Stimulated activated effector memory CD8-positive, alpha-beta T cell treated with anti-CD3 and anti-CD28 coated beads, Interleukin-12 subunit alpha, Interleukin-12 subunit beta, amount 100 ng/mL, for 72 hours (primary cell): ENCODE results near the gene ENPP1.
A peak's percentile ranks its signal among the peaks of the same experiment; 100 is the strongest.

Experiments used
- ATAC-seq: fragments of 150-1000 bp; cut with Tn5 transposase; 2 replicates; pipeline ENCODE4 v1.10.0; 2021
- DNase-seq, 2 donors: peaks; one replicate each; pipeline ENCODE4 v3.0.0; 2021 to 2022; ENCODE audit warnings: low spot score in 2 of 2
- H3K27ac Mint-ChIP-seq: one replicate; pipeline ENCODE4 v1.8.0; 2022; ENCODE audit warnings: mild to moderate bottlenecking, mixed read lengths
- H3K36me3 Mint-ChIP-seq: one replicate; pipeline ENCODE4 v1.8.0; 2022; ENCODE audit warnings: mild to moderate bottlenecking, mixed read lengths
- H3K4me1 Mint-ChIP-seq: one replicate; pipeline ENCODE4 v1.8.0; 2022; ENCODE audit warnings: mixed read lengths
- H3K4me3 Mint-ChIP-seq: one replicate; pipeline ENCODE4 v1.8.0; 2022; ENCODE audit warnings: mild to moderate bottlenecking, mixed read lengths
- H3K9me3 Mint-ChIP-seq: one replicate; pipeline ENCODE4 v1.8.0; 2022; ENCODE audit warnings: mixed read lengths

The ENPP1 gene

GRCh38 chr6:131807644-131808459, at the start of gene ENPP1:
Gene ENPP1 (plus strand): TSS chr6:131808020. CDS start chr6:131808036, 16 bp downstream.
- peak; percentile 85 for ATAC-seq
- Mint-ChIP-seq H3K4me3 (peak within 1 kb of the TSS; percentile 86), H3K27ac (no peak within 1 kb of the TSS), H3K36me3 (peaks cover 5% of the 10 kb centered on the region), H3K9me3 (no peaks in the 10 kb centered on the region), H3K4me1 (peaks cover 19% of the 10 kb centered on the region)
- DNase-seq, result peak; percentile 33 to 74

GRCh38 chr6:131758920-131759319, 48.9 kb upstream of the ENPP1 start:
- Mint-ChIP-seq H3K9me3 (no peaks in the 10 kb centered on the region), H3K4me3 (no peak overlapping the region), H3K27ac (no peak overlapping the region), H3K4me1 (no peaks in the 10 kb centered on the region), H3K36me3 (no peaks in the 10 kb centered on the region)
- DNase-seq (no peak), ATAC-seq (no peak)

- H3K27ac Mint-ChIP-seq, result no peak overlapping the region
- H3K4me1 Mint-ChIP-seq, result no peaks in the 10 kb centered on the region
- no peak overlapping the region for H3K4me3 Mint-ChIP-seq
- no peaks in the 10 kb centered on the region for H3K9me3 Mint-ChIP-seq
- H3K36me3 Mint-ChIP-seq, result no peaks in the 10 kb centered on the region
- no peak for ATAC-seq
- no peak for DNase-seq
These were observed 46.6 kb upstream of the ENPP1 start for GRCh38 chr6:131761060-131761761.

GRCh38 chr6:131761762-131762067, 46.1 kb upstream of the ENPP1 start:
- DNase-seq, result no peak
- Mint-ChIP-seq H3K4me1 (no peaks in the 10 kb centered on the region), H3K36me3 (no peaks in the 10 kb centered on the region), H3K4me3 (no peak overlapping the region), H3K27ac (no peak overlapping the region), H3K9me3 (no peaks in the 10 kb centered on the region)
- ATAC-seq, result no peak

- Mint-ChIP-seq H3K27ac (no peak overlapping the region), H3K9me3 (no peaks in the 10 kb centered on the region), H3K36me3 (no peaks in the 10 kb centered on the region), H3K4me3 (no peak overlapping the region), H3K4me1 (no peaks in the 10 kb centered on the region)
- ATAC-seq (no peak), DNase-seq (no peak)
These were observed 44.8 kb upstream of the ENPP1 start for GRCh38 chr6:131762984-131763383.

- H3K27ac Mint-ChIP-seq, result no peak overlapping the region
- no peaks in the 10 kb centered on the region for H3K9me3 Mint-ChIP-seq
- H3K4me1 Mint-ChIP-seq, result no peaks in the 10 kb centered on the region
- ATAC-seq, result no peak
- no peak overlapping the region for H3K4me3 Mint-ChIP-seq
- DNase-seq, result no peak
- no peaks in the 10 kb centered on the region for H3K36me3 Mint-ChIP-seq
These were observed 44.1 kb upstream of the ENPP1 start for GRCh38 chr6:131763749-131764148.

GRCh38 chr6:131764350-131764749, 43.5 kb upstream of the ENPP1 start:
- no peaks in the 10 kb centered on the region for H3K36me3 Mint-ChIP-seq
- H3K4me3 Mint-ChIP-seq, result no peak overlapping the region
- H3K9me3 Mint-ChIP-seq, result no peaks in the 10 kb centered on the region
- no peak overlapping the region for H3K27ac Mint-ChIP-seq
- ATAC-seq (no peak), DNase-seq (no peak)
- H3K4me1 Mint-ChIP-seq, result no peaks in the 10 kb centered on the region

- Mint-ChIP-seq H3K27ac (no peak overlapping the region), H3K4me1 (no peaks in the 10 kb centered on the region), H3K36me3 (no peaks in the 10 kb centered on the region), H3K4me3 (no peak overlapping the region), H3K9me3 (no peaks in the 10 kb centered on the region)
- DNase-seq (no peak), ATAC-seq (no peak)
These were observed 42.6 kb upstream of the ENPP1 start for GRCh38 chr6:131765081-131765803.

- DNase-seq, result no peak
- Mint-ChIP-seq H3K4me1 (no peaks in the 10 kb centered on the region), H3K9me3 (no peaks in the 10 kb centered on the region), H3K4me3 (no peak overlapping the region), H3K36me3 (no peaks in the 10 kb centered on the region), H3K27ac (no peak overlapping the region)
- no peak for ATAC-seq
These were observed 42.0 kb upstream of the ENPP1 start for GRCh38 chr6:131765804-131766135.

- H3K4me3 Mint-ChIP-seq, result no peak overlapping the region
- ATAC-seq (no peak), DNase-seq (no peak)
- H3K27ac Mint-ChIP-seq, result no peak overlapping the region
- no peaks in the 10 kb centered on the region for H3K36me3 Mint-ChIP-seq
- no peaks in the 10 kb centered on the region for H3K4me1 Mint-ChIP-seq
- no peaks in the 10 kb centered on the region for H3K9me3 Mint-ChIP-seq
These were observed 41.2 kb upstream of the ENPP1 start for GRCh38 chr6:131766631-131767030.

GRCh38 chr6:131768964-131769363, 38.9 kb upstream of the ENPP1 start:
- Mint-ChIP-seq H3K9me3 (no peaks in the 10 kb centered on the region), H3K4me3 (no peak overlapping the region), H3K4me1 (no peaks in the 10 kb centered on the region), H3K27ac (no peak overlapping the region), H3K36me3 (no peaks in the 10 kb centered on the region)
- no peak for ATAC-seq
- no peak for DNase-seq

GRCh38 chr6:131769385-131770141, 38.3 kb upstream of the ENPP1 start:
- Mint-ChIP-seq H3K4me3 (no peak overlapping the region), H3K4me1 (no peaks in the 10 kb centered on the region), H3K36me3 (no peaks in the 10 kb centered on the region), H3K27ac (no peak overlapping the region), H3K9me3 (no peaks in the 10 kb centered on the region)
- DNase-seq, result no peak
- no peak for ATAC-seq

- DNase-seq, result no peak
- H3K4me3 Mint-ChIP-seq, result no peak overlapping the region
- H3K27ac Mint-ChIP-seq, result no peak overlapping the region
- H3K4me1 Mint-ChIP-seq, result no peaks in the 10 kb centered on the region
- no peaks in the 10 kb centered on the region for H3K36me3 Mint-ChIP-seq
- ATAC-seq, result no peak
- no peaks in the 10 kb centered on the region for H3K9me3 Mint-ChIP-seq
These were observed 37.0 kb upstream of the ENPP1 start for GRCh38 chr6:131770776-131771175.

GRCh38 chr6:131773284-131773950, 34.4 kb upstream of the ENPP1 start:
- no peaks in the 10 kb centered on the region for H3K9me3 Mint-ChIP-seq
- DNase-seq (no peak), ATAC-seq (no peak)
- no peak overlapping the region for H3K4me3 Mint-ChIP-seq
- no peaks in the 10 kb centered on the region for H3K4me1 Mint-ChIP-seq
- no peaks in the 10 kb centered on the region for H3K36me3 Mint-ChIP-seq
- no peak overlapping the region for H3K27ac Mint-ChIP-seq

GRCh38 chr6:131775886-131776285, 31.9 kb upstream of the ENPP1 start:
- DNase-seq, result no peak
- Mint-ChIP-seq H3K27ac (no peak overlapping the region), H3K4me1 (no peaks in the 10 kb centered on the region), H3K4me3 (no peak overlapping the region), H3K9me3 (no peaks in the 10 kb centered on the region), H3K36me3 (no peaks in the 10 kb centered on the region)
- ATAC-seq, result no peak
